HG03175 (cell line): ENCODE data around the gene IRAK2.

Experiments
- ATAC-seq: cut with Tn5 transposase; IDR thresholded peaks from one replicate; pipeline ENCODE4 v1.9.1; 2021; ENCODE audit warnings: mild to moderate bottlenecking, moderate library complexity; ENCODE audit not compliant: unreplicated experiment

The IRAK2 gene

DNA sequence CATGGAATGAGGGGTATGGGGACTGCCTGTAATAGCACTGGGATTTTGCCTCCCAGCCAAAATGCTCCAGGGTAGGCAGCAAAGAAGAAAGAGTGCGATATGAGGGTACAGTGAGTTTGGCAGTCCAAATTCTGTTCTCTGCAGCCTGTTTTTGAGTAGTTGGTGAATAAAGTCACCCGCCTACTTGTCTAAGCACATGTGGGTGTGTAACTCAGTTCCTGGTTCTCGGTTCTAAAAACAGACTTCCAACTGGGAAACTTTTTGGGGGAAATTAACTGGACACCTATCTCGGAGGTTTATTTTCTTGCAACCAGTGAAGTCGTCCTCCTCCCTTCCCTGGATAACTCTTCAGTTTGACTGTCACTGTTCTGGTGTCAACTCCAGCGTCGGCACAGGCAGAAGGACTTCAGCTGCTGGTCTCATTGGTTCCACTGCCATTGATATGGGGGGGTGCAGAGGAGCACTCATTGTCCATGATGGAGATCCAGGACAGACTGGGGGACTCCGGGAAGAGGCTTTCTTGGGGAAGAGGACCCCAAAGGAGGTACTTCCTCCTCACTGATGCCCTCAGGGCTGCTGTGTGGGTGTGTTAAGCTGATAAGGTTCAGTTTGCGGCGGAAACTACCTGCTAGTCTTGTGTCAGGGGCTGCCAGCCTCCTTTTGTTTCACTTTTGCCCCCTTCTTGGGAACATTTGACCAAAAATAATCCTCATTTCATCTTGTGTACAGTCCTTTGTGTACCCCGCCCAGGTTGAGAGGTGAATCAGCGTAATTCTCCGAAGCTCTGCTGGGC, 114.9 kb downstream of the IRAK2 start:
- ATAC-seq: no peak

DNA sequence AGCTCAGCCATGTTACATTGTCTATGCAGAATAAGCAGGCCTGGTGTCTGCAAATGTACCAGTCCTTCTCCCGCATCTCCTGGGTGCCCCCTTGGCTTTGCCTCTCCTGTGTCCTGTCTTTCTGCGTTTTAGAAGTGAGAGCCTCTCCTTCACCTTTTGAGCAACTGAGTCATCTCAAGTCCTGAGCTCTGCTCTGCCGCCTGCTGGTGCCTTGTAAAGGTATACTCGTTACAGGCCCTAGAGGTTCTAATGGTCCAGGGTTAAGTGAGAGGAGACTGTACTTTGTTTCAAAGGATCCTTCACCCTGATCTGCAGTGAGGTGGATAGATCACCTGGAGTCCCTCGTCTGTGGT, 115.4 kb downstream of the IRAK2 start:
- no peak for ATAC-seq

DNA sequence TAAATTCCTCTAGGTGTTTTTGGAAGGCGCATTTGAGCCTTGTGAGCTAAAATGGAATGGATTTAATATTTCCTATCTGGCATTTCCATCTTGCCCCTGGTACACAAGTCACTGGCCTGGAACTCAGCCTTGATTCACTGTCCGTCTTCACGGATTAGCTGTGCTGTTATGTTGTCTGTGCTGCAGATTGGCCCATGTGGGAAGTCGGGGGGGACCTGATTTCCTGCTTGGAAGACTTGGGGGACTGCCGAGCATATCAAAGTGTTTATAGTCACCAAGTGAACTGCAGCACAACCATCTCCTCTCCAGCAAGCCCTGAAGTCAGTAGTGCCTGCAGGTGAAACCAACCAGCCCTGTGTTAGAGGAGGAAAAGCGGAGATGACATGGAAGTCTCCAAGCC, 115.9 kb downstream of the IRAK2 start:
- ATAC-seq: no peak

DNA sequence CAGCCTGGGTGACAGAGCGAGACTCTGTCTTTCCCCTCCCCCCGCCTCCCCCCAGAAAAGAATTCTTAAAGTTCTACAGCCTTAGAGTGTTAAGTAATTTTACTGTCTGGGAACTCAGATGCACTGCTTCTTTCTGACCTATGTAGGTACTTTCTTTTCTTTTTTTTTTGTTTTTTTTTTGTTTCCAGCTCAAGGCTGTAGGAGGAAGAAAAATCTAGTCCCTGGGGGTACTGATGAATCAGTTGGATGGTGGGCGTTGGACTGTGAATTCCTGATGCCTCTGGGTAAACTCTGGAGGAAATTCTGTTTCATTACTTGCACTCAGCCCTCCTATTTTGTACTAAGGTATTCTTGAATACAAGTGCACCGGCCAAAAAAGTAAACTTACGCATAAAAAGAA, 117.2 kb downstream of the IRAK2 start:
- ATAC-seq: no peak

DNA sequence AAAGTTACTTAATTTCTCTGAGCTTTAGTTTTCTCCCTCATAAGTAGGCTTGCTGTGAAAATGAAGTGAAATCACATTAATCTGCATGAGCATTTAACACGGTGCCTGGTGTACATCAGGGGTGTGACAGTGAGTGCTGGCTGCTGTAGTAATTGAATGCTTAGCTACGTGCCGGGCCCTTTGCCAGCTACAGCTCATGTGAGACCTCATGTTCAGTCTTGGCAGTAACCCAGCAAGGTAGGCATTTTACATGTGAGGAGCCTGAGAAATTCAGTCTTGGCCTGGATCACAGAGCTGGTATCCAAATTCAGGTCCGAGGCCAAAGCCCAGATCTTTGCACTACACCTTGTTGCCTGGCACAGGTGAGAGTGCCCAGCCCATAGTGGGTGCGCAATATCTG, 118.9 kb downstream of the IRAK2 start:
- ATAC-seq: no peak

DNA sequence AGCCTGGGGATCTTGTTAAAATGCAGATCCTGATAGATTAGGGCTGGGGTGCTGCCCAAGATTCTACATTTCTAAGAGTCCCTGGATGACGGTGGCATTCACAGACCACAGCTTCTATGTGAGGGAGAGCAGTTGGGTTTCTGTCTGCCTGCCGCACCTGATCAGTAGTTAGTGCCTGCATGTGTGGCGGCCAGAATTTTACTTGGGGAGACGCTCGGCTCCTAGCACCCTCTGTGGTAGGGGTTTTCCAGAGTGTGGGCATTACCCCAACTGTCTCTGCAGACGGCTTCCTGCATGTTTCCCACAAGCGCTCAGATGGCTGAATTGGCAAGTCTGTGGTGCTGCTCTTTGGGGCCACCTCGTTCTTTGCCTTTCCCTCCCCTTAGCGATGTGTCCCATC, 119.8 kb downstream of the IRAK2 start:
- ATAC-seq: no peak

DNA sequence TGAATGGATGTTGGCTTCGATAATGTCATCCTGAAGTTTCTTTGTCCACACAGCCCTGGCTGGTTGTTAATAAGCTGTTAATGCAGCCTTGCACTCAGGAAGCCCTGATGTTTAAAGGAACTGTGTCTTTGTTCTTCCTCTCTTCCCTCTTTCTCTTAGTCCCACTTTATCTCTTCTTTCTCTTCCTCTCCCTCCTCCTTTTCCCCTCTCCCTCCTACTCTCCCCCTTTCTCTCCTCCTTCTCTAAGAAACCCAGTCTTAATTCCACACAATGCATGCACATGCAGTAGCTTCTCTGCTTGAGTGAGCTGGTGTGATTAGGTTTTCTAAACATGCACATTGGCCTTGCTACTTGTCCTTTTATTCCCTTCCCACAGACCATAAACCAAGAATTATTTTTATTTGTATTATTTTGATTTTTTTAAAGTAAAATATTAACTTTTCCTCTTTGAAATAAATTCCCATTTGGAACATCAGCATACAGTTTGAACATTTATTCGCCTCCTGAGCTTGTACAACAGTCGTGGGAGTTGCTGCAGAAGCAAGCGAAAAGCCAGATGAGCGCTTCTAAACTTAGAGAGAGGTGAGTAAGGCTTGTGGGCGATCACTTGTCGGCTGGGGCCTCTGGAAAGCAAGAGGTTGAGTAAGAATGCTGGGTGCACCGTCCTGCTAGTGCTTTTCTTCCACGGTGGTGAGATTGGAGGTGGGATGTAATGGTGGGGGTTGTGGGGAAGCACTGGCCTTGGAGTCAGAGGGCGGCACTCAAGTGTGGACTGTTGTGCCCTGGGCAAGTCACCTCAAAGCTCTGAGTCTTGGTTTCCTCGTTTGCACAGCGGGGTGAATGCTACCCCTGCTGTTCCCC, 120.8 kb downstream of the IRAK2 start:
- no peak for ATAC-seq

DNA sequence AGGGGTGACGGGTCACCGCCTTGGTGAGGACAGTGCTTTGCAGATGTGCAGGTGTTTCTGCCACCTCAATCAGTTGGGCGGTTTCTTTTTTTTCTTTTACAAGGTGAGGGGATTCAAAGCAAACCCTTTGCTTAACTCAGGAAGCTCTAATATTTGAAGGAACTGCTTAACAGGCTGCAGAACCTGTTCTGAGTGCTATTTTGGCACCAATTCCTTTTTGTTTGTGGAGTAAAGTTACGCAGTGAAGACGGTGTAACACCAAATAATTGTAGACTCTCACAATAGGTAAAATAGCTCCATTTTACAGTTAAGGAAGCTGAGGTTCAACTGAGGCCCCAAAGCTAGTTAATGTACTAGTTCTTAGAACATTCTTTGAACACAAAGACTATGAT, 121.4 kb downstream of the IRAK2 start:
- no peak for ATAC-seq

DNA sequence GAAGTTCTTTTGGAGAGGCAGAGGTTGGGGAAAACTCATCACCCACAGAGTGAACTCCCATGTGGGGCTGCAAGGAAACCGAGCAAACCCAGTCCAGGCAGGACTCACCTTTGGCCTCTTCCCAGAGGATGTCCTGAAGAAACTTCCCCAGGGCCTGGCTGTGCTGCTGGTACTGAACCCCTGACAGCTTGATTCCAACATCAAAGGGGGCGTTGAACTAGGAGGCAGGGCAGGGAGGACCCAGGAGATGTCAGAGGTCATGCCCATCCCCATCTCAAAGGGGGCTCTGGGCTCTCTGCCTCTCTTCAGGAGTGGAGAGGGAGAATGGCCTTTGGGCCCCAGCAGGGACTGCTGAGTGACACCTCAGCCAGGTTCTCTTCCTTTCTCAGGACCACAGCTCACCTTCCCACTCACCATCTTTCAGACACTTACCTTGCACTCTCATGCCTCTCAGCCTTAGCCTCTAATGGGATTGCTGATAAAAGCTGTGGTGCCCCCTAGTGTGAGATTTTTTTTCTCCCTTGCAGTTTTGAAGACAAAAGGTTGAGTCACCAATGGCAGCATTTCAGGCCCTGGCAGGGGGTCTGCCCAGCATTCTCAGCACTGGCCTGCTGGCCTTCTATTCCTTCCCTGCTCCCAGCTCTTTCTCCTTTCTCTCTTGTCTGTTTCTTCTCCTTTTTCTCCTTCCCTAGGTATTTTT, 122.0 kb downstream of the IRAK2 start:
- no peak for ATAC-seq

DNA sequence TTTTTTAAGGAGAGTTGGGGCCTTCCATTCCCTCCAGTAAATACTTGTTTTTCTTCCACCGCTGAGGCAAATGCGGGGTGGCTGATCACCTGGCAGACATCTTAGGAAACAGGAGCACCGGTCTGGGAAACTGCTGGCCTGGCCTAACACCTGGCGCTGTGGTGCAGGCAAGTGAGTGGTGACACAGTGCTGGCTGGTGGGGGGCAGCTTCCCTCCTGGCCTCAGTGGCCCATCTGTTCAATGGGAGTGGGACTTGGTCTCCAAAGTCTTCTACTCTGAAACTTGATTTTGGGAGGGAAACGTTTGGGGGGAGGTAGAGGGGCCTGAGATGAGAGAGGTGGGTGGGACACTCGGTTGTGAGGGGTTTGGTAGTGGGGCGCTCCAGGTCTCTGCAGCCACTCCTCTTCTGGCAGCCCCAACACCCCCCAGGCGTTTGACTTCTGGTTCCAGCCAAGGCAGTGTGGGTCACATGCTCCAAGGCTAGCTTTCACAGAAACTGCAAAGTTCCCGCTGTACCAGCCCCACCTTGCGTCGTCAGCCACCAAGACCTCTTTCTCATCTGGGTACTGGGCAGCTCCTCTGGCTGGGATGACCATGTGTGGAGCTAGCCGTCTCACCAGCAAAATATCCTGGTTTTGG, 123.3 kb downstream of the IRAK2 start:
- ATAC-seq: no peak

DNA sequence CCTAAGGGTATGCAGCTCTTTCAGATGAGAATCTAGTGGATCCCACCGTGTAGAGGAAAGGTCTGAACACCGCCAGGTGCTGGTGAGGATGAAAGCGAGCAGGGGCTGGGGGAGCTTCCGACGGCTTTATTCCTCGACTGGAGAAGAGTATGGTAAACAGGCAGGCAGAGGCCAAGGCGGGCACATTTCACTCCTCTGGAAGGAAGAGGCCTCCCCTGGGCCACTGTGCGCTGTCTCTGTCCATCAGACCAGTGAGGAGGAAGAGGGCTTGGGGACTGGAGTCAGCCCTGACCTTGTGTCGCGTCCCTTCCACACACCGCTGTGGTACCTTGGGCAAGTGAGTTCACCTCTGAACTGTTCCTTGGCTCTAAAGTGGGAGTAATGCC, 123.8 kb downstream of the IRAK2 start:
- no peak for ATAC-seq

DNA sequence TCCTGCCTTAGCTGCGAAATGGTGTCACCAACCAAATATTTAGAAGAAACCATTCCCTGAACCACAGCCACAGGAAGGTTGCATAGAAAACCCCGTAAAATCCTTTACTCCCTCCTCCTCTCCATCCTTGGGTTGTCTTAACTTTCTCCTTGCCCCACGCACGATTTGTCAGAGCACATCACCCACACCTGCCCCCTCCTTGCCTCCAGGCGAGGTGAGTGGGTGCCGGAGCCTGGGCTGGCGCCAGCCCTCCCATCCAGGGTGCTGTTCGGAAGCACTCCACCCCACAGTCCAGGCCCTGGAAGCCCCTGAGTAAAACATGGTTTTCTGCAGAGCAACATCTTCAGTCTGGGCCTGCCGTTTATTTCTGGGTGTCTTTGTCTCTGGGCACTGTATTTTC, 124.4 kb downstream of the IRAK2 start:
- no peak for ATAC-seq

DNA sequence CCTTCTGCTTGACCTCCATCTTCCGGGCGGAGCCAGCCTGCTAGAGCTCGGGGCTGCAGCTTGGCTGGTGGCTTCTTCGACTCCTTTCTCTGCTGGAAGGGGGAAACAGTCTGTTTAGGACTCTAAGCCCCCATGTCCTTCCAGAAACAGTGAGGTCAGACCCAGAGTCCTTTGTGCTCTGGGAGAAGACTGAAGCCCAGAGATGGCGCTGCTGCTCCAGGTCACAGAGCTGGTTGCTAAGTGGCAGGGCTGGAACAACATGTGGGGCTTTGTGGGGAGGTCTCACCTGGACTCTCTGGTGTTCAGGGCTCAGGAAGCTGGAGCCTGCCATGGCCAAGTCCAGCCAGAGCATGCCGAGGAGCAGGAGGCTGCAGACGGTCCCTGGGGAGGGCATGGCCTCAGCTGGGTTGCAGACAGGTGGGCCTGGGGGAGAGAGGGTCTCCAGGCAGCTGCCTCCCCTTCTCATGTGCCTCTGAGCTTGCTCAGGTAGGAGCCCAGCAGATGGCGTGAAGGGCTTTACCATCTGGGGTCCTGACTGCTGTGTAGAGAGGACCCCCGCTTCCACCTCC, 125.2 kb downstream of the IRAK2 start:
- no peak for ATAC-seq

DNA sequence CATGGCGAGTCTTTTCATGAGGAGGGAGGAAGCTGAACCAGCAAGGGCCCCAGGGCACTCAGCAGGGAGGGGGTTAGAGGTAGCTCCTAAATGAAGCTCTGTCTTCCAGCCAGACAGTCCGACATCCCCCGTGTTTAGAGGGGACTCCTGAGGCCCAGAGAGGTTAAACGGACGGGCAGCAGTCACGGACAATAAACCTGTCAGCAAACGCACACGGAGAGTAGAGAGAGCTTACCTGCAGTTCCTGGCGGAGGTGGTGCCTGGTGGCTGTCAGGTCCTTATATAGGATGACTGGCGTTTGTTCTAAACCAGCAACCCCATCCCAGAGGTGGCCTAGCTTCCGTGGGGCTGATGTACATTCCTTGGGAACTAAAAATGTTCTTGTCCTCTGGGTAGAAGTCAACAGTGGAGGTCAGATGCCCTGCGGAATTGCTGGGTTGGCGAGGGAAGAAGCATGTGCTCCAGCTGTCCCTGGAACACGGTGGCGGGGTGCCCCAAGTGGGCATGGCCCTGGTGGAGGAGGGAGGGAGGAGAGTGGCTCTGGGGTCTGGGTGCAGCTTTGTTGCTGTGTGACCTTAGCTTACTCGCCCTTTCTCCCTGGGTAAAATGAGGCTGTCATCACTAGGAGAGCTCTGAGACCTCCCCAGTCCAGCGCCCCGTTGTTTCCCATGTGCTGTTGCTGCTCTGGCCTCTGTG, 125.9 kb downstream of the IRAK2 start:
- no peak for ATAC-seq

DNA sequence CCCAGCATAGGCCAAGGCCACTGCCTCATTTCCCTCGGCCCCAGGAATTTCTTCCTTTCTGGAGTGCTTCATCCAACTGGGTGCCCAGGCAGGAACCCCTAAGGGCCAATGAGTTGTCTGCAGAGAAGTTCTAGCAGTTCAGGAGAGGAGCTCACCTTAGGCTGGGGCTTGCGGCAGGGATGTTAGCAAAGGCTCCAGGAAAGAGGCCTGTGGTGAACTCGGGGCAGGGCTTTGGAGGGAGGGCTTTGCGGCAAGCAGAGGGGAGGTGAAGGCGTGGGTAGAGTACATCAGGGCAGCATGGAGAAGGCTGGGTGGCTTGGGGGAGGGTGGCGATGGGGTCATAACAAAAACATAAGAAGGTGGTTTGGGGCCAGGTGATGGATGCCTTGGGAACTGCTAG, 126.9 kb downstream of the IRAK2 start:
- no peak for ATAC-seq

DNA sequence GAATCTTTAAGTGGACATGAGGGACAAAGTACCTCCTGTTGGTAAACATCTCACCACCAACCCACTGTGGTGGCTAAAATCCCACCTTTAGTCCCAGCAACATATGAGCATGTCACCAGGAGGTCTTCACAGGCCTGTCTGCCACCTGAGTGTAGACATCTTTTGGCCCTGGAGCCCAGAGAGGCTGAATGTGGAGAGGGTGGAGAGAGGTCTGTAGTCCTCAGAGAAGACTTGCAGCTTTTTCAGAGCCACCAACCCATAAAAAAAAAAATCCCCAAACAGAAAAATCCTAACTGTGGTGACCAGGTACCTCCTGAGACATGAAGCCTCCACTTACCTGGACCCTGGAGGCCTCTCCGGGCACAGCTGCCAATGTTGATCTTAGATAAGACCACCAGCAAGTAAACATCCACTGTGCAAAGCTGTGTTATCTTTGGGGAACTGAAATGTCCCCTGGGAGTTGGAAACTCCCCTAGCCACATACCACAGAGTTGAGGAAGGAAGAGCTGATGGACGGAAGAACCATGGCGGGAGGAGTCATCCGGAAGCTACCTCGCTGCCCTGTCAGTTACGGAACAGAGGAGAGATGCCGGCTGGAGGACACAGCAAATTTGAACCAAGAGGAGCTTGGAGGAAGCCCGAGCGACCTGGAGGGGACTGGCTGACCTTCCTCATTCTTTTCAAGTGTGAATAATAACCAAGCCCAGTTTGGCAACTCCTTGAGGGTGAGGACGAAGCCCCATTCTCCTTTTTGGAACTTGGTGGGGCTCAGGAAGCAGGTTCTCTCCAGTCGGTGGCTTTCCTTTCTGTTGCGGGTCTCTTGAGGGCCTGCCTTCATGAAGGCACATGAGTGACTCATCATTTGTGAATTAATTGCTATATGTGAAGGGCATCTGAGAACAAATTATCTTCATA, 128.0 kb downstream of the IRAK2 start, which contains the start of gene GHRL:
TSS of gene GHRL (minus strand) at position 443 of the 915 bp plus-strand sequence. CDS start 2,767 bp downstream, outside the sequence.
- ATAC-seq: peak; percentile 76
